Dermis blood vessel endothelial cell (primary cell): ENCODE data around the gene TXLNA. TPM values are rescaled to one million over a fixed set of nuclear protein-coding genes. Genes with fewer than 3 reads are reported as not detected.
A peak's percentile ranks its signal among the peaks of the same experiment; 100 is the strongest.

Source experiments
- DNase-seq: peaks from one replicate; pipeline ENCODE4 v3.0.0; 2010
- total RNA-seq: library from RNA; depleted of rRNA; stranded (reverse); fragments of >200 nt; gene quantifications from 2 replicates; pipeline ENCODE4 v1.2.3, GENCODE V29; 2014

The TXLNA gene
- total RNA-seq, 1 donor from 2014 or later, result 83.7 TPM

GRCh38 chr1:32215629-32216480 is 36.4 kb downstream of the TXLNA start:
- DNase-seq, result peak; percentile 89

GRCh38 chr1:32216566-32216965 is 37.1 kb downstream of the TXLNA start:
- no peak for DNase-seq

DNA sequence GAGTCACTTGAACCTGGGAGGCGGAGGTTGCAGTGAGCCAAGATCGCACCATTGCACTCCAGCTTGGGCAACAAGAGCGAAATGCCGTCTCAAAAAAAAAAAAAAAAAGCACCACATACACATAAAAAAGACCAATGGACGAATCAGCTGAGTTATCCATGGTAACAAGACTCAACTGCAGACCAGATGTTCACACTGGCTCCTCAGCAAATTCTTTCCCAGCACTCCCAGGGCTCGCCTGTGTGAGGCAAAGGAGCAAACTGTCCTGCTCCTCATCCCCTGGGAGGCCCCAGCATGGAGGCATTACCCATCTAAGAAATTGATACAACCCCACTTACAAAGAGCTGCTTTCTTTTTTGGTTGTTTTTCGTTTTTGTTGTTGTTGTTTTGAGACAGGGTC is 39.5 kb downstream of the TXLNA start:
- DNase-seq, result no peak

GRCh38 chr1:32220746-32221580 is 41.5 kb downstream of the TXLNA start:
- DNase-seq, result no peak

GRCh38 chr1:32221581-32221979 is 42.1 kb downstream of the TXLNA start:
- DNase-seq, result no peak

GRCh38 chr1:32221980-32222755 is 42.7 kb downstream of the TXLNA start, which contains the start of the genes EIF3I and TMEM234:
EIF3I (plus strand) TSS chr1:32222407; CDS start chr1:32222442, 35 bp downstream.
TMEM234 (minus strand) TSS chr1:32222353; CDS start chr1:32222322, 31 bp downstream.
- peak; percentile 94 for DNase-seq

GRCh38 chr1:32223683-32224082 is 44.2 kb downstream of the TXLNA start:
- DNase-seq, result peak; percentile 84

DNA sequence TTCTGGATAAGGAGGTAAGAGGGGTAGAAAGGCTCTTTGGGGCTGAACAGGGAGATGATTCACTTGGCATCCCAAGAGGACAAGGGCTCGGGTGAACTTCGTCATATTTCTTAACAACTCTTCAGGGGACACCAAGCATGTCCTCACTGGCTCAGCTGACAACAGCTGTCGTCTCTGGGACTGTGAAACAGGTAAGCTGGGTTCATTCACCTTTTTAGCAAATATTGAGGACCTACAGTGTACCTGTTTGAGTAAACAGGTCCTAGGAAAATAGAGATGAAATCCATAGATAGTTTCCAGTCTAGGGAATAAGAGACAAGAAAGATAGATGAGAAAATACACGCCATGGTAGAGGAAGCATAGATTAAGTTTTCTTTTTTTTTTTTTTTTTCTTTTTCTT is 44.8 kb downstream of the TXLNA start:
- DNase-seq, result no peak

- DNase-seq, result no peak
These were observed 49.3 kb downstream of the TXLNA start for GRCh38 chr1:32228771-32229170.

- DNase-seq, result no peak
These were observed 52.5 kb downstream of the TXLNA start for GRCh38 chr1:32231843-32232432.

- DNase-seq, result no peak
These were observed 53.3 kb downstream of the TXLNA start for GRCh38 chr1:32232558-32233304.

- DNase-seq, result no peak
These were observed 55.3 kb downstream of the TXLNA start for GRCh38 chr1:32234792-32235191.

- DNase-seq, result no peak
These were observed 59.9 kb downstream of the TXLNA start for GRCh38 chr1:32239337-32239736.

DNA sequence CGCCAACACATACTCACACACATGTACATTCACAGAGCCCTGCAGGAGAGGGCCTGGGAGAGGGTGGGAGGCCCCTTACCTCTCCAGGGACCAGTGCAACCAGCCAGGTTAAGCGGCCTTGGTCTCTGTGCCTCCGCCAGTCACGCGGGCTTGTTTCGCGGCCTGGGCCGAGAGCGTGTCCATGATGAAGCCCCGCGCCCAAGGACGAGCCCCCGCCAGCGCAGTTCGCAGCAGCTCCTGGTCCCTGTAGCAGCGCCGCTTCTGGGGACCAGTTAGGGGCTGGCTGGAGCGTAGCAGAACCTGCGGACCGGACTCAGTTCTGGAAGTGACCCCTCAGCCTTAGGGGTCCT is 60.3 kb downstream of the TXLNA start:
- DNase-seq, result no peak

GRCh38 chr1:32240140-32240951 is 60.9 kb downstream of the TXLNA start:
- peak; percentile 68 for DNase-seq

GRCh38 chr1:32241001-32241763 is 61.7 kb downstream of the TXLNA start:
- DNase-seq, result peak; percentile 81

GRCh38 chr1:32242341-32242851 is 62.9 kb downstream of the TXLNA start:
- peak; percentile 67 for DNase-seq

DNA sequence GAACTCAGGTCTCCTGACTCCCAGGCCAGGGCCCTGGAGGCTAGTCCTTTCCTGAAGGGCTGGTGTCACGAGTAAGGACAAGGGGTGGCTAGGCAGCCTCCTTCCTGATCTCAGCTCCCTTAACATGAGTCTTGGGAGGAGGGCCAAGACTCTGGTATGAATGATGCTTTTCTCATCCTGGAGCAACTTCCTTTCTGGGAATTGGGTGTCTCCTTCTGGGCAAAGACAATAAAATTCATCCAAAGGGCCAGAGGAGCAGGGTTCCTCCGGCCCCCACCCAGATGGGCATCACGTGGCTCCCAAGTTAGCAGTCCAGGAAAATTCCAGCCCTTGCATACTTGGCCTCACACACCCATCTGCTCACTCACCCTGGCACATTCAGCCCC is 67.4 kb downstream of the TXLNA start, which contains the start of gene FAM167B:
FAM167B (plus strand) TSS at position 335 of the 386 bp plus-strand sequence. CDS start 200 bp downstream, outside the sequence.
- peak; percentile 88 for DNase-seq

GRCh38 chr1:32247452-32247851 is 68.0 kb downstream of the TXLNA start:
- no peak for DNase-seq
